Gastrocnemius medialis (tissue), 4 donors: ENCODE data around the gene CSPG4.
"Not testable (repeated sequence)": the region's sequence is repeated elsewhere in the genome, so short reads cannot be mapped to it uniquely, and the experiment has no call there.

Experiments used
- POLR2A ChIP-seq, 2 donors: fragments of 450-650 bp; IDR thresholded peaks; one replicate each; pipeline ENCODE4 v1.6.1; 2017; ENCODE audit warnings: antibody characterized with exemption in 2 of 2, mild to moderate bottlenecking in 2 of 2, moderate library complexity in 2 of 2
- TF ChIP-seq, protein P1 (sequence below), 5 experiments: fragments of 450-650 bp in 3 of 5; fragments of 200-600 bp in 2 of 5; sonication (generic) in 2 of 5; IDR thresholded peaks in 4 of 5; conservative IDR thresholded peaks in 1 of 5; 1 replicate in 4 of 5; 2 replicates in 1 of 5; pipeline ENCODE4 v1.5.1; 2016 to 2019; ENCODE audit warnings: antibody characterized with exemption in 5 of 5, mild to moderate bottlenecking in 3 of 5, moderate library complexity in 3 of 5

- TF ChIP-seq, protein P1, sequence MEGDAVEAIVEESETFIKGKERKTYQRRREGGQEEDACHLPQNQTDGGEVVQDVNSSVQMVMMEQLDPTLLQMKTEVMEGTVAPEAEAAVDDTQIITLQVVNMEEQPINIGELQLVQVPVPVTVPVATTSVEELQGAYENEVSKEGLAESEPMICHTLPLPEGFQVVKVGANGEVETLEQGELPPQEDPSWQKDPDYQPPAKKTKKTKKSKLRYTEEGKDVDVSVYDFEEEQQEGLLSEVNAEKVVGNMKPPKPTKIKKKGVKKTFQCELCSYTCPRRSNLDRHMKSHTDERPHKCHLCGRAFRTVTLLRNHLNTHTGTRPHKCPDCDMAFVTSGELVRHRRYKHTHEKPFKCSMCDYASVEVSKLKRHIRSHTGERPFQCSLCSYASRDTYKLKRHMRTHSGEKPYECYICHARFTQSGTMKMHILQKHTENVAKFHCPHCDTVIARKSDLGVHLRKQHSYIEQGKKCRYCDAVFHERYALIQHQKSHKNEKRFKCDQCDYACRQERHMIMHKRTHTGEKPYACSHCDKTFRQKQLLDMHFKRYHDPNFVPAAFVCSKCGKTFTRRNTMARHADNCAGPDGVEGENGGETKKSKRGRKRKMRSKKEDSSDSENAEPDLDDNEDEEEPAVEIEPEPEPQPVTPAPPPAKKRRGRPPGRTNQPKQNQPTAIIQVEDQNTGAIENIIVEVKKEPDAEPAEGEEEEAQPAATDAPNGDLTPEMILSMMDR (IDR thresholded peaks at IDR 0.05 in 4 of 5, conservative IDR thresholded peaks at IDR 0.05 in 1 of 5) = not testable (repeated sequence)
- TF ChIP-seq POLR2A (IDR thresholded peaks at IDR 0.05) = not testable (repeated sequence)
Measured at GRCh38 chr15:75699517-75699916, 13.1 kb downstream of the CSPG4 start.
